ENCODE data around the gene CNN3.

Gene CNN3

GRCh38 chr1:94952539-94952938, 25.6 kb upstream of the CNN3 start:
- no peak overlapping the region for H2AK5ac ChIP-seq (ENCODE audit: low read length)
- no peak overlapping the region for H3K27ac ChIP-seq (ENCODE audit: low read depth, low read length)
- DNase-seq: peak; percentile 40
- H4K5ac ChIP-seq (ENCODE audit: low read length): no peak overlapping the region
- no peak overlapping the region for H3K4me2 ChIP-seq (ENCODE audit: low read length)
- H3K27me3 ChIP-seq (ENCODE audit: insufficient read depth, low read length, poor library complexity): no peaks in the 10 kb centered on the region
- H2BK5ac ChIP-seq (ENCODE audit: low read length): no peak overlapping the region
- no peak overlapping the region for H3K56ac ChIP-seq (ENCODE audit: low read length)
- no CpG with 5 or more reads among the region's 5 CpGs for WGBS (ENCODE audit: extremely low coverage, insufficient coverage, low lambda C conversion rate)
- H3K23ac ChIP-seq (ENCODE audit: low read length): no peak overlapping the region
- no peak overlapping the region for H2BK15ac ChIP-seq (replicated peaks; ENCODE audit: low read depth)
- H2BK120ac ChIP-seq (ENCODE audit: low read depth, low read length): no peak overlapping the region
- H3K4ac ChIP-seq (ENCODE audit: low read depth, low read length): no peak overlapping the region
- no peaks in the 10 kb centered on the region for H3K79me2 ChIP-seq (ENCODE audit: control insufficient read depth, insufficient read depth, low read length)
- no peak overlapping the region for H3K18ac ChIP-seq (ENCODE audit: low read length)
- H3K4me1 ChIP-seq (ENCODE audit: control insufficient read depth, low read depth, low read length): no peaks in the 10 kb centered on the region
- no peaks in the 10 kb centered on the region for H3K79me1 ChIP-seq (ENCODE audit: low read length)
- H3K36me3 ChIP-seq (ENCODE audit: control insufficient read depth, insufficient read depth, low read length): no peaks in the 10 kb centered on the region
- H3K4me3 ChIP-seq (ENCODE audit: low read length): no peak overlapping the region
- H4K8ac ChIP-seq (ENCODE audit: low read depth, low read length): no peak overlapping the region
- H3K9ac ChIP-seq (ENCODE audit: low read length): no peak overlapping the region

GRCh38 chr1:94951509-94952208, 24.7 kb upstream of the CNN3 start:
- no peak for DNase-seq
- Histone ChIP-seq H4K5ac (ENCODE audit: low read length) (no peak overlapping the region), H3K79me2 (ENCODE audit: control insufficient read depth, insufficient read depth, low read length) (no peaks in the 10 kb centered on the region), H2BK15ac (replicated peaks; ENCODE audit: low read depth) (no peak overlapping the region), H3K27ac (ENCODE audit: low read depth, low read length) (no peak overlapping the region), H2AK5ac (ENCODE audit: low read length) (no peak overlapping the region), H3K18ac (ENCODE audit: low read length) (no peak overlapping the region), H4K8ac (ENCODE audit: low read depth, low read length) (no peak overlapping the region), H3K4me3 (ENCODE audit: low read length) (no peak overlapping the region), H2BK120ac (ENCODE audit: low read depth, low read length) (no peak overlapping the region), H3K9ac (ENCODE audit: low read length) (no peak overlapping the region), H3K4me1 (ENCODE audit: control insufficient read depth, low read depth, low read length) (no peaks in the 10 kb centered on the region), H3K56ac (ENCODE audit: low read length) (no peak overlapping the region), H3K23ac (ENCODE audit: low read length) (no peak overlapping the region), H2BK5ac (ENCODE audit: low read length) (no peak overlapping the region), H3K36me3 (ENCODE audit: control insufficient read depth, insufficient read depth, low read length) (no peaks in the 10 kb centered on the region), H3K4me2 (ENCODE audit: low read length) (no peak overlapping the region), H3K4ac (ENCODE audit: low read depth, low read length) (no peak overlapping the region), H3K27me3 (ENCODE audit: insufficient read depth, low read length, poor library complexity) (no peaks in the 10 kb centered on the region), H3K79me1 (ENCODE audit: low read length) (no peaks in the 10 kb centered on the region)
- no CpG with 5 or more reads among the region's 5 CpGs for whole genome bisulfite sequencing (ENCODE audit: extremely low coverage, insufficient coverage, low lambda C conversion rate)

- Histone ChIP-seq H2BK5ac (ENCODE audit: low read length) (no peak overlapping the region), H3K23ac (ENCODE audit: low read length) (no peak overlapping the region), H3K4me2 (ENCODE audit: low read length) (no peak overlapping the region), H4K5ac (ENCODE audit: low read length) (no peak overlapping the region), H2BK120ac (ENCODE audit: low read depth, low read length) (no peak overlapping the region), H3K56ac (ENCODE audit: low read length) (no peak overlapping the region), H3K27me3 (ENCODE audit: insufficient read depth, low read length, poor library complexity) (no peaks in the 10 kb centered on the region), H3K4me3 (ENCODE audit: low read length) (no peak overlapping the region), H3K79me1 (ENCODE audit: low read length) (no peaks in the 10 kb centered on the region), H3K36me3 (ENCODE audit: control insufficient read depth, insufficient read depth, low read length) (no peaks in the 10 kb centered on the region), H3K18ac (ENCODE audit: low read length) (no peak overlapping the region), H3K79me2 (ENCODE audit: control insufficient read depth, insufficient read depth, low read length) (no peaks in the 10 kb centered on the region), H3K9ac (ENCODE audit: low read length) (no peak overlapping the region), H4K8ac (ENCODE audit: low read depth, low read length) (no peak overlapping the region), H3K4me1 (ENCODE audit: control insufficient read depth, low read depth, low read length) (no peaks in the 10 kb centered on the region), H3K4ac (ENCODE audit: low read depth, low read length) (no peak overlapping the region), H3K27ac (ENCODE audit: low read depth, low read length) (no peak overlapping the region), H2AK5ac (ENCODE audit: low read length) (no peak overlapping the region), H2BK15ac (replicated peaks; ENCODE audit: low read depth) (no peak overlapping the region)
- DNase-seq: no peak
- WGBS (ENCODE audit: extremely low coverage, insufficient coverage, low lambda C conversion rate): no CpG with 5 or more reads among the region's 2 CpGs
Measured at GRCh38 chr1:94951046-94951445, 24.1 kb upstream of the CNN3 start.

GRCh38 chr1:94949681-94950661, 23.1 kb upstream of the CNN3 start:
- Histone ChIP-seq H3K4ac (ENCODE audit: low read depth, low read length) (no peak overlapping the region), H3K56ac (ENCODE audit: low read length) (no peak overlapping the region), H3K18ac (ENCODE audit: low read length) (no peak overlapping the region), H2AK5ac (ENCODE audit: low read length) (no peak overlapping the region), H3K4me1 (ENCODE audit: control insufficient read depth, low read depth, low read length) (no peaks in the 10 kb centered on the region), H2BK5ac (ENCODE audit: low read length) (no peak overlapping the region), H3K79me2 (ENCODE audit: control insufficient read depth, insufficient read depth, low read length) (no peaks in the 10 kb centered on the region), H3K36me3 (ENCODE audit: control insufficient read depth, insufficient read depth, low read length) (no peaks in the 10 kb centered on the region), H3K4me3 (ENCODE audit: low read length) (no peak overlapping the region), H3K4me2 (ENCODE audit: low read length) (no peak overlapping the region), H2BK15ac (replicated peaks; ENCODE audit: low read depth) (no peak overlapping the region), H3K9ac (ENCODE audit: low read length) (no peak overlapping the region), H2BK120ac (ENCODE audit: low read depth, low read length) (no peak overlapping the region), H4K8ac (ENCODE audit: low read depth, low read length) (no peak overlapping the region), H4K5ac (ENCODE audit: low read length) (no peak overlapping the region), H3K79me1 (ENCODE audit: low read length) (no peaks in the 10 kb centered on the region), H3K27me3 (ENCODE audit: insufficient read depth, low read length, poor library complexity) (no peaks in the 10 kb centered on the region), H3K27ac (ENCODE audit: low read depth, low read length) (no peak overlapping the region), H3K23ac (ENCODE audit: low read length) (no peak overlapping the region)
- no peak for DNase-seq
- WGBS (ENCODE audit: extremely low coverage, insufficient coverage, low lambda C conversion rate): no CpG with 5 or more reads among the region's 4 CpGs

GRCh38 chr1:94947437-94947836, 20.5 kb upstream of the CNN3 start:
- Histone ChIP-seq H4K8ac (ENCODE audit: low read depth, low read length) (no peak overlapping the region), H3K9ac (ENCODE audit: low read length) (no peak overlapping the region), H2AK5ac (ENCODE audit: low read length) (no peak overlapping the region), H3K79me2 (ENCODE audit: control insufficient read depth, insufficient read depth, low read length) (no peaks in the 10 kb centered on the region), H3K4ac (ENCODE audit: low read depth, low read length) (no peak overlapping the region), H2BK5ac (ENCODE audit: low read length) (no peak overlapping the region), H3K56ac (ENCODE audit: low read length) (no peak overlapping the region), H3K4me1 (ENCODE audit: control insufficient read depth, low read depth, low read length) (no peaks in the 10 kb centered on the region), H3K23ac (ENCODE audit: low read length) (no peak overlapping the region), H4K5ac (ENCODE audit: low read length) (no peak overlapping the region), H3K4me2 (ENCODE audit: low read length) (no peak overlapping the region), H2BK120ac (ENCODE audit: low read depth, low read length) (no peak overlapping the region), H3K79me1 (ENCODE audit: low read length) (no peaks in the 10 kb centered on the region), H3K27ac (ENCODE audit: low read depth, low read length) (no peak overlapping the region), H3K27me3 (ENCODE audit: insufficient read depth, low read length, poor library complexity) (no peaks in the 10 kb centered on the region), H2BK15ac (replicated peaks; ENCODE audit: low read depth) (no peak overlapping the region), H3K4me3 (ENCODE audit: low read length) (no peak overlapping the region), H3K36me3 (ENCODE audit: control insufficient read depth, insufficient read depth, low read length) (no peaks in the 10 kb centered on the region), H3K18ac (ENCODE audit: low read length) (no peak overlapping the region)
- no peak for DNase-seq
- WGBS (ENCODE audit: extremely low coverage, insufficient coverage, low lambda C conversion rate): no CpG with 5 or more reads among the region's 1 CpG
